LNCAP (cell line): ENCODE results near the gene IL1RL2.

Source experiments
- CTCF ChIP-seq: fragments of 450-650 bp; IDR thresholded peaks from 2 replicates; pipeline ENCODE4 v1.5.1; 2017; ENCODE audit warnings: mild to moderate bottlenecking

Gene IL1RL2

GRCh38 chr2:102267774-102268173 lies 81.0 kb downstream of the IL1RL2 start:
- TF ChIP-seq CTCF = no peak

GRCh38 chr2:102268510-102269199 lies 81.8 kb downstream of the IL1RL2 start:
- TF ChIP-seq CTCF = no peak

DNA sequence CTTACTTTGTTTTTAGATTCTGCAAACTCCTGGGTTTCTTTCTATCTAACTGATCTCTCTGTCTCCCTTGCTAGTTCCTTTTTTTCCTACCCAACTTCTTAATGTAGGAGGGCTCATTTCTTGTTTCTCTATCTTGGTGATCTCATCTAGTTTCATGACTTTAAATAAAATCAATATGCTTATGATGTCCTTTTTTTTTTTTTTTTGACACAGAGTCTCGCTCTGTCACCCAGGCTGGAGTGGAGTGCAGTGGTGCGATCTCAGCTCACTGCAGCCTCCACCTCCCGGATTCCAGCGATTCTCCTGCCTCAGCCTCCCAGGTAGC lies 82.3 kb downstream of the IL1RL2 start:
- no peak for TF ChIP-seq CTCF

DNA sequence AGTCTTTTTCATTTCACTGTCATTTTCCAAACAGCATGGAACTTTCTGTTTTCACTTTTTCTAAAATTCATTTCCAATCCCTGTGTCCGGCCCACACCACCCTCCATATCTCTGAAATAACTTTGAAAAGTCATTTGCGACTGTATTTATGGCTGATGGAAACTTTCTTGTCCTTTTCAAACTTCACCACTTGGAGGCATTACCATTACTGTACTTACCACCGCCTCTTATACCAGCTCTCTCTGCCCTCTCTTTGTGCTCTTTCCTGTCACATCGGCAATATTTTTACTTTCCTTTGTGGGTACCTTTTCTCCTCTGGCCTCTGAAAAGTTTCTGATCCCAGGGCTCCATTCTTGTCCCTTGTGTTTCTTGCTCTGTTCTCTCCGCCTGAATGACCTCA lies 85.0 kb downstream of the IL1RL2 start:
- no peak for TF ChIP-seq CTCF

DNA sequence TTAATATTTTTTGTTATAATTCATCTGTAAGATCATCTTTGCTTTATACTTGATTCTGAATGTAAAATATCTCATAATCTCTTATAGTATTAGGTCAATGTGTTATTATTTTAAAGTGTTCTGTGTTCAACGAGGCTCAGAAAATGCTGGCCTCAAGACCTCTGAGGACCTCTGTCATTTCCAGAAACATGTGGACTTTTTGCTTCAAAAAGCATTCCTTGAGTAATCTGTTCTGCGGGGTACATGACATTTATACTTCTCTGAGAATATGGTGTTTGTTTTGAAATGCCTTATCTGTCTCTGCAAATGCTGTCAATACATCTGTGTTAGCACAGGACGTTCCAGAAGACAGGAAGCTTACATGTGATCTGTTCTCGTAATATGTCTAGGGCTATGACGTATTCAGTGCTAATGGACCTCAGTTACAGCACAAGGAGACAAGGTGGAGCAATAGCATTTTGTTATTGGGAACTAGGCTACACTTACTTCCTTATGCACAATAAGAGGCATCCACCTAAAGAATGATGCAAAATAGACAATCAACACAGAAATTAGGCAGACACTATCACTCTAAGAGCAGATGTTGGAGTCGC lies 86.9 kb downstream of the IL1RL2 start:
- no peak for TF ChIP-seq CTCF

DNA sequence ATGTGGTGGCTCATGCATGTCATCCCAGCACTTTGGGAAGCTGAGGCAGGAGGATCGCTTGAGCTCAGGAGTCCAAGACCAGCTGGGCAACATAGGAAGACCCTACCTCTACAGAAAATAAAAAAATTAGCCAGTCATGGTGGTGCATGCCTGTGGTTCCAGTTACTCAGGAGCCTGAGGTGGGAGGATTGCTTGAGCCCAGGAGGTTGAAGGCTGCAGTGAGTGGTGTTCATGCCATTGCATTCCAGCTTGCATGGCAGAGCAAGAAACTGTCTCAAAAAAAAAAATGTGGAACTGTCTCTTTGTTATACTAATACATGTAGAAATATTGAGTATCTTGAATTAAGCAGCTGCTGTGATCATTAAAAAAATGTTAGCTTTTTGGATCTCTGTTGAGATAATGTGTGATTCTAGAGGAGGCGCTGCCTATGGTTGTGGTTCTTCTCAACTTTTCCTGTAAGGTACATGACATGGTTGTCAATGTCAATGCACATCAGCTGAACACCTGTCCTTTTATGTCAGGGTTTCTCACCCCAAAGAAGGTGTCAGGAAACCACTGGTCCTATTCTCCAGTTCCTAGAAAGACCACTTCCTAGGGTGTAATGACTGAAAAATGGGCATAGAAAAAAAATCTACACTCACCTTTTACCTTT lies 89.9 kb downstream of the IL1RL2 start:
- no peak for TF ChIP-seq CTCF

GRCh38 chr2:102277202-102277700 lies 90.4 kb downstream of the IL1RL2 start:
- TF ChIP-seq CTCF = no peak
